ENCODE data around the gene MECR.

MECR gene

DNA sequence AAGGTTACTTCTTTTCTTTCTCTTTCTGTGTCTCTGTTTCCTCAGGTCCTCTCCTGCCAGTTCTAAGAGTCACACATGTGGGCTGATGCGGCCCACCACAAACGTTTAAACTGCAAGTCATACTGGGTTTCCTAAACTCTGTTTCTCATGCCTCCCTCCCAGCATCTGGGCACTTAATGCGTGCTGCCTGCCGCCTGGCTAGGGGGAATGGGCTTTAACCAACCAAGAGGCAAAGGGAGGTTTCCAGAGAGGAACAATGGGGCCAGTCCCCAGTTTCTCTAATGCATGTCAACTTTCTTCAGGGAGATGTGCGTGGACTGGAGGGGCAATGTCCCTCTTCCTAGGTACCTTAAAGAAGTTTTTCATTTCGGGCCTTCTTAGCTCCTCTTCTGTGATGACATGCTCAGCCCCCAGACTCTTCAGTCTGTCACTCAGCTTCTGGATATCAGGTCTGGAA, 29.1 kb downstream of the MECR start:
- no peak for DNase-seq (ENCODE audit: low spot score)

DNA sequence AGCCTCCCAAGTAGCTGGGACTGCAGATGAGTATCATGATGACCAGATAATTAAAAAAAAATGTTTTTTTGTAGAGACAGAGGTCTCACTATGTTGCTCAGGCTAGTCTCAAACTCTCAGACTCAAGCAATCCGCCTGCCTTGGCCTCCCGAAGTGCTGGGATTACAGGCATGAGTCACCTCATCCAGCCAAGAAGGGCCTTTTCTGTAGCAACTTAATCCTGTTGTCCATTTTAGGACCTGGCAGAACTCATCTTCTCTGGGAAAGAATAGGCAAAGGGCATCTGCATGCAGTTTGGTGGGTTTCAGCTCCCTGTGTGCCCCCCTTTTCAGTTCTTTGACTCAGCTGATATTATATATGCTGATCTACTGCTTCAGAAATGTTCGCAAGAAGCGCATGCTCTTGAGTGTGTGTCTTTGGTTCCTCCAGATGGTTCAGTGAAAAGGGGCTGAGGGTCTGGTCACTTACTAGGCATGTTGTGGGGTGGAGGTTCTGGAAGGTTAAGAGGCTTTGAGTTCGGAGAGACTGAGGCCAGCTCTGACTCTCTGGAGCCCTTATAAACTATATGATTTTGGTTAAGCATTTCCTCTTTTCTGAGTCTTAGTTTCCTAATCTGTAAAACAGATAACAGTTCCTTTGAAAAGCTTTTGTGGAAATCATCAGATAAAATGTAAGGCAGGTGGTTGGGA, 29.7 kb downstream of the MECR start:
- DNase-seq (ENCODE audit: low spot score), result no peak

DNA sequence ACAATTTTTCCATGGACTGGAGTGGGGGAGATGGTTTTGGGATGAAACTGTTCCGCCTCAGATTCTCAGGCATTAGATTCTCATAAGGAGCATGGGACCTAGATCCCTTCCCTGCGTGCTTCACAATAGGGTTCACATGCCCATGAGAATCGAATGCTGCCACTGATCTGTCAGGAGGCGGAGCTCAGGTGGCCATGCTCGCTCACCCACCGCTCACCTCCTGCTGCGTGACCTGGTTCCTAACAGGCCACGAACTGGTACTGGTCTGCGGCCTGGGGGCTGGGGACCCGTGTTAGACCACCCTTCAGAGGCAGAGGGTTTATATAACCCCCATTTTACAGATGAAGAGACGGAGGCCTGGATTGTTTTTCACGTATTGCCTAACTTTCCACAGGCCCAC, 32.7 kb downstream of the MECR start:
- DNase-seq (ENCODE audit: low spot score), result no peak

DNA sequence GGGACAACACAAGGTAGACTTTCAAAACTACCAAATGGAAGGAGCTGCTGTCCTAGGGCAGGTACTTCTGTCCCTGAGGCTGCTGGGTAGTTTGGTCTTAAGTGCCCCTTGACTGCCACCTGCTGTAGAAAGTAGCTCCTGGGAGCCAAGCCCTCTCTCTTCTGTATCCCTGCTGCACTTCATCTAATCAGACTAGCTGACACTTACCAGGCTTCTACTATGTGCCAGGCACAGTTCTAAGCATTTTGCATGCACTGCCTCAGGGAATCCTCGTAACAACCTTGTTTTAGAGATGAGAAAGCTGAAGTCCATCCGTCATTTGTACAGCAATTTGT, 33.2 kb downstream of the MECR start:
- peak; percentile 51 for DNase-seq (ENCODE audit: low spot score)

DNA sequence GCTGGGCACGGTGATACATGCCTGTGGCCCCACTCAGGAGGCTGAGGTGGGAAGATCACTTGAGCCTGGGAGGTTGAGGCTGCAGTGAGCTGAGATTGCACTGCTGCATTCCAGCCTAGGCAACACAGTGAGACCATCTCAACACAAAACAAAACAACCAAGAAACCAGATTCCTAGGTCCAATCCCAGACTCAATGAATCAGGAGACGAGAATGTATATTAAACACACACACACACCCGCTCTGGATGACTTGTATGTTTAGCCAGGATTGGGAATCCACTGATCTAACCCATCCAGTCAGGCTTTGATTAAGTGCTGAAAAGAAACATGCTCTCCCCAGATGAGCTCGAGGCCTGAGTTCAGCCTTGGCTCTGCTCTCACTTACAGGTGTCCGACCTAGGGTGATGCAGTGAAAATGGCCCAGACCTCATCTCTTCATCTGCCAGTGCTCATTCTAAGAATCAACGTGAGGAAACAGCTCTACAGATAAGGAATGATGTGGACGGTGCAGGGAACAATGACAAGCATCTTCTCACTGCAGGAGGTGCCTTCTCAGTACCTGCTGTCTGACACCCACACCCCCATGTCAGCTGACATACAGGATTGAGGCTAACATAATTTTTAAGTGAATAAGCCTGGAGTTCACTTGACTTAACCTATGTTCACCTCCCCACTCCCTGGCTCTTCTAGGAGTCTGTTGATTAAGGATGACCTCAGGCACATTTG, 33.7 kb downstream of the MECR start:
- no peak for DNase-seq (ENCODE audit: low spot score)

DNA sequence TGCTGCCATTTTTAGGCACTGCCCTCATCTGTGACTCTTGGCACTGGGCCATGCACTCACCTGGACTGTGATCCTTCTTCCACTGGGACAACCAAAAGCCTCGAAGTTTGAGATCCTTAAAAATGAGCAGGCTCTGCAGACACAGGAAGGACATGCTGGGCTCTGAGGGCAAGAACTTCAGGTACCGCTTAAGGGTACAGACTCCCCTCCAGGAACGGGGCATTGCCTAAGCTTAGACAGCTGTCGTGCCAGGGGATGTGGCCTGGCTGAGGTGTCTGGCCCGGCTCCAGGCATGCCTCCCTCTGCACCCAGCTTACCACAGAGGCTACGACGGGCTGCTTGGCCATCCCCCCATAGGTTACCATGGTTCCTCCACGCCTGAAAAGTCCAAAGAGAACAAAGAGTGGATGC, 34.8 kb downstream of the MECR start:
- DNase-seq (ENCODE audit: low spot score), result no peak

DNA sequence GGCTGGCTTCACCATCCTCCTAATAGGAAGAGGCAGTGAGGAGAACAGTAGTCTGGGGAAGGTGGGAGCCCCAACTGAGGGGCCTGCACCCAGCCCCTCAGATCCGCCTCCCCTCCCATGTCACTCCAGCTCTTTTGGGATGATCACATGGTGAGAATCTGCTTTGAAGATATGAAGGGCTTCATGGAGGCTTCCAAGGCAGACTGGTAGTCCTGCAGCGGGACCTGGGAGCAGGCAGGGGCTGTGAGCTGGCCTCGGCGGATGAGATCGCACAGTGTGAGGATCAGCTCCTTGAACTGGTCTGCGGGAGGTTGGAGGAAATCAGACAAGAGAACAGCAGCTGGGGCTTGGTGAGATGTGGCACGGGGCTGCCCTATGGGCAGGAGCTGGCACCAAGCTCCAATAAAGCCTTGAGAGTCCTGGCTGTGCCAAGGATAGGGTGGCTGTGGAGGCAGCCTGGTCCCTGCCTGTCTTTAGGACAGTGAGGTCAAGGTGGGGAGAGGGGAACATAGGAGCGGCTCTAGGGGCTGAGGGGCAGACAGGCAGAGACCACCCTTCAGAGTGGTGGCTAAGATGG, 36.8 kb downstream of the MECR start:
- no peak for DNase-seq (ENCODE audit: low spot score)

DNA sequence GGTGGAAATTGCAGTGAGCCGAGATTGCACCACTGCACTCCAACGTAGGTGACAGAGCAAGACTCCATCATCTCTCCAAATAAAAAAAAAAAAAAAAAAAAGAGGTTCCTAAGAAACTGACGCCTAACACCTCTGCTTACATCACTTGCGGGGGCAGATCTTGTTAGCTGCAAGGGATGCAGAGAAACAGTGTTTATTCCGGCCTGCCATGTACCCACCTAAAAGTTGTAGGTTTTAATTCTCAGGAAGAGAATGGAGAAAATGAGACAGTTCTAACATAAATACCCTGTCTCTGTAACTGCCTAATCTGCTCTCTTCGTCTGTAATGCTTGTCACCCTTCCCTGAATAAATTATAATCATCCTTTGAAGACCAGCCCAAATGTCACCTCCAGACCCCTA, 40.0 kb downstream of the MECR start:
- no peak for DNase-seq (ENCODE audit: low spot score)

DNA sequence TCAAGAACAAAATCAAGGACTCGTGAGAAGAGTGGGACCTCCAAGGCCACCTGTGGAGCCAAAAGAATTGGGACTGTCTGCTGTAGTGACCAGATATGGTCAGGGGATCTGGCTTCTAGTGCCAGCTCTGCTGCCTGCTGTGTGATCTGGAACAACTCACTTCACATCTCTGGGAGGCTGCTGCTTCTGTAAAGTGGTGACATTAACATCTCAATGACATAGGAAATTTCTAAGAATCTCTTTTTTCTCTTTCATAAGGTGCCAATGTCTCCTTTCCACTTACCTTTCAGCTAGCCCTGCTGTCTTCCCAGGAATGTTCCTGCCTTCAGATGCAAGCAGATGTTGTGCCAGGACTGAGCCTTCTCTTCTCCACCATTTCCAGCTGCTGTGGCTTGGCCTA, 44.0 kb downstream of the MECR start:
- no peak for DNase-seq (ENCODE audit: low spot score)

DNA sequence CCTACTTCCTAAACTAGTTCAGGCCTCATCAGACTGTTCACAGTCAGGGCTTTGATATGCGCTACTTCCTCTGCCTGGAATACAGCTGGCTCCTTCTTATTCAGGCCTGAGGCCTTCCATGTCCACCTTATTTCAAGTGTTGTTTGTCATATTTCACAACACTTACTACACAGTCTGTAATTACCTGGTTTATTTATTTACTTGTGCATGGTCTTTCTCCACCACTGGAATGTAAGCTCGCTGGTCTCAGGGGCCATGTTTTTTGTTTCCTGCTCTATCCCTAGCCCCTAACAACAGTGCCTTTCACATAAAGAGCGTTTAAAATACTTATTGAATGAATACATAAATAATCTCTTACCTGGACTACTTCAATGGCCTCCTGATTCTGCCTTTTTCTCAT, 44.5 kb downstream of the MECR start:
- DNase-seq (ENCODE audit: low spot score), result peak; percentile 17

DNA sequence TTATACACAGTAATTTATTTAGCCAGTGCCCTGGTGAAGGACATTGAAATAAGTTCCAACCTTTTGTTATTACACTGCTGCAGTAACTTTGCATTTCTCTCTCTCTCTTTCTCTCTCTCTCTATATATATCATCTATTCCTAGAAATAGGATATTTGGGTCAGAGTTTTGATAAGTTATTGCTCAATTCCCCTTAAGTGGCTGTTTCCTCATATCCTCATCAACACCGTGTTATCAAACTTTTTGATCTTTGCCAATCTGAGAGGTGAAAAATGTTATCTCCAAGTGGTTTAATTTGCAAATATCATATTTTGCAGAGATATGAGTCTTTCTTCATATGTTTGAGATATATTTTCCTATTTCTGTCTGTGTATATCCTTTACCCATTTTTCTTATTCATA, 47.4 kb downstream of the MECR start:
- no peak for DNase-seq (ENCODE audit: low spot score)

DNA sequence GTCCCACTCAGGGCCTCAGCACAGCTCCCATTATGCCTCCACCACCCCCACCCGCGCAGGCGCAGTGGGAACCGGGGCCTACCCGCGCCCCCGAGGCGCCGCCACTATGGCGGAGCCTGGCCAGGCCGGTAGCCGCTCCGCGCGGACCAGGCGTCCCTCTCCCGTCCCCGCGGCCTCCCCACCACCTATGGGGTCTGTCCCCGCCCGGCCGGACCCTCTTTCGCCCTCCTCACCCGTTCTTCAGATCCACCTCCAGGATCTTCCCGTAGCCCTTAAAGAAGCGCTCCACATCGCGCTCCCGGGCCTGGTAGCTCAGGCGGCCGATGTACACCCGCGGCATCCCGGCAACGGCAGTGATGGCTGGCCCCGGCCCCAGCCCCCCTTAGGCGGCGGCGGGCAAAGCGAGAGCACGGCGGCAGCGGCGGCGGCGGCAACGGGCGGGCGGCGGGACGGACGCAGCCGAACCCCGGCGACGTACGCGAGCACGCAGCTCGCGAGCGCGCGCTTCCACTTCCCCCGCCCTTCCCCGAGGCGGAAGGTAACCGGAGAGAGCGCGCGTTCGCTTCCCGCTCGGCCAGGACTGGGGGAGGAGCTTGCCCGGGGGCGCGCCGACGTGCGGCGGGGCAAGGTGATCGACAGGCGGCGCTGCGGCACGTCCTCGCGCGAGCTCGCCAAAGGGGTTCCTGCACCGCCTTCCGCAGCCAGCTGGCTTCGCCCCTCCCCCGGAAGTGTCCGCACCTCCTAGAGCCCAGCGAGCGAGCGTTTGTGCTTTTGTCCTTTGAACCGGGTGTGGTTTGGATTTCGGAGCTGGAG, 49.1 kb downstream of the MECR start, which contains the start of gene SRSF4:
SRSF4 (minus strand) TSS at position 488 of the 813 bp plus-strand sequence; CDS start at position 340, 148 bp downstream.
- peak; percentile 97 for DNase-seq (ENCODE audit: low spot score)

DNA sequence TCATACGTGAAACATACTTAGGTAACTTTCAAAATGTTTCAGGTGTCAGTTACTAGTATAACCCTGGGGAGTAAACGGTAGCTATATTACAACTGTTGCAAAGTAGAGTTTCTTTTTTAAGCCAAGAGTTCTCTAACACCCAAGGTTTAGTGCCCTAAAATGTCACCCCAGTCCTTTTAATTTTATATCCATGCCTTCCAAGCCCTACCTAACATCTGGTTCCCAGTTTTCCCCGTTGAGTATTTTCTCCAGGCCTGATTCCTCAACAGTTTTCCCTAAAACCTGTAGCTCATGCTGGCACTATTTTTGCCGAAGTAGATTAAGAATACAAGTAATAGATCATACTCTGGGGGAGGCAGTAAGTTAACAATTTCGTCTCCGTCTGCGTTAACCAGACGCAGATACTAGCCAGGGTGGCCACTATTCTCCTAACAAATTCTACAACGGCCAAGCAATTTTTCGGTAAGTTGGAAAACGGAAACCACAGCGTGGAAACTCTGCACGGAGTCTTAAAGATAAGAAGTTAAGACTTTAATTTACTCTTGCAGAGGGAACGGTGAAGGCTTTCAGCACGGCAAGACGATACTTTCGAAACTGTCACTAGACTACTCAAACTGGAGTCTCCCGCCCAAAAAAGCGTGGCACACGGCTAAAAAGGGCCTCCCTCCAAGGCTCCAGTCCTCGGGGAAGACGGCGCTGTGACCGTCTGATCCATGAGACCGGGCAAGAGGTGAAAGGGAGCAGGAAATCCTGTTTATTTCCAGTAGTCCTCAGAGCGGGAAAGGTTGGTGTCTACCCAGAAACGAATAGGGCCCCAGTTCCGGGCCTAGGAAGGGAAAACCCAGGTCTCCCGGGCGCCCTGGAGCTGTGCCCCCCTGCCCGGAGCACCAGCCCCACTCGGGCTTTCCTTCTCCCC, 50.0 kb downstream of the MECR start:
- DNase-seq (ENCODE audit: low spot score), result no peak

DNA sequence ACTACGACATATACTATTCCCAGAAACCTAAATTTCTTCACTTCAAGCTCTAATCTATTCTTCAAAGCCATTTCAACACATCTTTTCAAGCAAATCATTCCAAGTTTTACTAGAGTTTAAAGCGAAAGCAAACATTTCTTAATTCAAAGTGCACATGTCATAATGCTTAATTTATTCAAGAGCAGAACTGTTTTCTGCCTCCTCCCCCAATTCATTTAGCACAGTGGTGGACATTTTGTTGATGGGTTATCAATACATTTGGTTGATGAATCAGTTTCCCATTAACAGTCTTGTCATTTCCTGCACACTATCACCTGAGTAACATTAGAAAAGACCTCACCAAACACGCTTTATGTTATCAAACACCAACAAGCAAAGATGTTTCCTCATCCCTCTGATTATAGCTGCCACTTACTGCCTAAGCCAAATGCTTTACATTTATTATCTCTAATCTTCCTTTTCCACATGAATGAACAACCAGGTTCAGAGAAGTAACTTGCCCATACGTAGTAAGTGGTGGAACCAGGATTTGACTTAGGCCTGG, 51.0 kb downstream of the MECR start:
- no peak for DNase-seq (ENCODE audit: low spot score)

DNA sequence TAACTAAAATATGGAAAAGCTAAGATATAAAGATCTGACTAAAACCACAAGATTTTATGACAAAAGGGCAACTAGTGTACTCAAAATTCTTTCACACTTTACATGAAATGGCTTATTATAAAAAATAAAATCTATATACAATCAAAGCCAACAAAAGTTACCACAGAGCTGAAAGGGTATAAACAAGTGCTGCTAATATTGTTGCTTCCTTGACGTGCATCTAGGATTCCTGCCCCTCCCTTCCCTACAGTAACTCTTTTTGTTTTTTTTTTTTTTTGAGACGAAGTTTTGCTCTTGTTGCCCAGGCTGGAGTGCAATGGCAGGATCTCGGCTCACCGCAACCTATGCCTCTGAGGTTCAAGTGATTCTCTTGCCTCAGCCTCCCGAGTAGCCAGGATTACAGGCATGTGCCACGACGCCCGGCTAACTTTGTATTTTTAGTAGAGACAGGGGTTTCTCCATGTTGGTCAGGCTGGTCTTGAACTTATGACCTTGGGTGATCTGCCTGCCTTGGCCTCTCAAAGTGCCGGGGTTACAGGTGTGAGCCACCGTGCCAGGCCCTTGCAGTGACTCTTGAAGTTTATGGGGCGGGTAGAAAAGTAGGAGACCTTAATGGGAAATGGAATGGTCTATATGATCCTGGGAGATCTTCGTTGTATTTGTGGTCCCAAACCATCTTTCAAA, 53.6 kb downstream of the MECR start:
- no peak for DNase-seq (ENCODE audit: low spot score)

DNA sequence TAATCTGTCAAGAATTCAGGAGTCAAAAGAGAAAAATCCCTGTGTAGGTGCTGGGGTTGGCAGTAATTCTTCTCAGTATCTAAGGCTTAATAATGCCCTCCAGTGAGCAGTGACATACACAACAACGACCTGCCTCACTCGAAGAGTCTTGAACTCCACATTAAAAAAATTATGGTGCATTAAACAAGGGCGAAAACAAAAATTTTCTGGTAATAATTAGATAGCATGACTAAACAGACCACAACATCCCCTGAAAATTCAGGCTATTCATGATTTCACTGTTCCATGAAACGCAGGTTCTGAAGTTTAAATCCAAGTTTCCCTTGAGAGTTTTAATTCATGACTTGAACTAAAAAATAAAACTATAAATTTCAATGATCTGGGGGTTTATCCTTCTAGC, 54.2 kb downstream of the MECR start:
- no peak for DNase-seq (ENCODE audit: low spot score)

DNA sequence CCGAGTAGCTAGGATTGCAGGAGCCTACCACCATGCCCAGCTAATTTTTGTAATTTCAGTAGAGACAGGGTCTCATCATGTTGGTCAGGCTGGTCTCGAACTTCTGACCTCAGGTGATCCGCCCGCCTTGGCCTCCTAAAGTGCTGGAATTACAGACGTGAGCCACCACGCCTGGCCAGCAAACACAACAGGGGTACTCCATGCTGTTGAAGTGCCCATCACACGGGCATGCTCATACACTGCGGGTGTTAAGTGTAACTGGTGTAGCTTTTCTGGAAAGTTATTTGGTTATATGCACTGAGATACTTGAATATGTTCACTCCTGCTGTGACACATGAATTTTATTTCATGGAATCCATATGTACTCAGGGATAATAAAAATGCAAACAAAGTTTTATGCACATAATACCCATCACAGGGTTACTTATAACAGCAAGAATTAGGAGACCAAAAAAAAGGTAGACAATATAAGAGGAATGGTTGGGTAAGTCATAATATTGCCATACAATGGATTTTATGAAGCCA, 58.3 kb downstream of the MECR start:
- DNase-seq (ENCODE audit: low spot score), result no peak

DNA sequence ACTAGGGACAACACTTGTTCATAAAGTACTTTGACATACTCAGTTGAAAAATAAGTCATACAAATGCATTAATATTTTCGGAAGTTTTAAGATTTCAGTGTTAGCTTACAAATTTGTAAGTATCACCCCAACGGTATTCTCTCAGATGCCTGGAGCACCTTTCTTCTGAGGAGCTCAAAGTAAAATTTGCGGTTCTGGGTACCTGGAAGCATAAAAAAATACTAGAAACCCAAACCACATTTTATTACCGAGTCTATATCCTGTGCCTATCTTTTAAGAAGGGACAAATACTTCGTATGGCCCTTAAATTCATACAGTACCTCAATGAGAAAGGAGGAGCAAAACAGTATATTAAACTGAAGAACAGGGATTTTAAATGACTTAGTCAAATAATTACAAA, 59.2 kb downstream of the MECR start:
- DNase-seq (ENCODE audit: low spot score), result no peak

DNA sequence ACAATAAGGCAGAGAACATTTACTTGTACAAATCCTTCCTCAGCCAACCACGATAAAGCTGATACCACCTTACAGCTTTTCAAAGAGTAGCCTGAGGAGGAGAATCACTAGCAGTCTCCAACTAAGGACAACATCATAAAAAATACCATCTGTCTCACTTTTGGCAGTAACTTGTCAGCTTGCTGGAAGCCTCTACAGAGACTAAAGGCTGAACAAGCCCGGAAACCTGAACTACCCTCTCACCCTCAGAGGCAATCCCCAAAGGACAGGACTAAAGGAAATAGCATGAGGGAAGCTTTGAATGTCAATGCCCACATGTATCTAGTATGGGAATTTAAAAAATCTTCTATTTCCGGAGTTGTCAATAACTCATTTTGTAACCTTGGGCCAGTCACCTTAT, 59.6 kb downstream of the MECR start:
- DNase-seq (ENCODE audit: low spot score), result no peak

DNA sequence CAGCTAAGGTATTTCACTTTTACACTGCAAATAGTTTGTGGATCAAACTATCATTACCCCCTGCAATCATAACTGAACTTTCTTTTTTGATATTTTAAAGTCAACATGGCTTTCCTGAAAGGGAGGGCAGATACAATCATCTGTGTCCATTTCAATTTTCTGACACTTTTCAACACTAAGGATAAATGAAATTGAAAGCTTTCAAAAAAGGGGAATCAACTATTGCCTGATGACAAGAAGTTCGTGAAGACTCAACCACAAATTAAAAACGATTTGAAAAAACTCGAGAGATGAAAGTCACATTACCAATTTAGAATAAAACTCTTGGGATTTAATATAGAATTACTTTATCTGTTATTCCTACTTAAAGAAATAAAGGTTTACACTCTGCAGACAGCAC, 60.8 kb downstream of the MECR start:
- no peak for DNase-seq (ENCODE audit: low spot score)

Measured in SW480 (cell line).